Measurements from ENCODE around the gene RGS6.

DNA sequence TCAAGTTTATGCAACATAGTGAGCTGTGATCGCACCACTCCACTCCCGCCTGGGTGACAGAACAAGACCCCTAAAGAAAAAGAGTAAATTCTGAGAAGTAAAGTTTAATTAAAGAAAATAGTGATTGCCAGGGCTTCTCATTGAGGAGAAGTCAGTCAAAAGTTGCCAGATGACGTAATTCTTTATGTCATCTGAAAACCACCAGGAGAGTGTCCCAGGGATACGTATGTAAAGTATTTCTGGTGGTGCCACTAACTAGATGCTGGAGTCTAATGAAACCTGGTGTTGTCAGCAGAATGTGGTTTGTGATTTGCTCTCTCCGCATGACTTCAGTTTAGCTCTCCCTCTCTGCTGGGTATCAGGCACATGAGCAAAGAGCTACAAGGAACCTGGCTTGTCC is 569.2 kb downstream of the RGS6 start:
- TF ChIP-seq, protein P1, sequence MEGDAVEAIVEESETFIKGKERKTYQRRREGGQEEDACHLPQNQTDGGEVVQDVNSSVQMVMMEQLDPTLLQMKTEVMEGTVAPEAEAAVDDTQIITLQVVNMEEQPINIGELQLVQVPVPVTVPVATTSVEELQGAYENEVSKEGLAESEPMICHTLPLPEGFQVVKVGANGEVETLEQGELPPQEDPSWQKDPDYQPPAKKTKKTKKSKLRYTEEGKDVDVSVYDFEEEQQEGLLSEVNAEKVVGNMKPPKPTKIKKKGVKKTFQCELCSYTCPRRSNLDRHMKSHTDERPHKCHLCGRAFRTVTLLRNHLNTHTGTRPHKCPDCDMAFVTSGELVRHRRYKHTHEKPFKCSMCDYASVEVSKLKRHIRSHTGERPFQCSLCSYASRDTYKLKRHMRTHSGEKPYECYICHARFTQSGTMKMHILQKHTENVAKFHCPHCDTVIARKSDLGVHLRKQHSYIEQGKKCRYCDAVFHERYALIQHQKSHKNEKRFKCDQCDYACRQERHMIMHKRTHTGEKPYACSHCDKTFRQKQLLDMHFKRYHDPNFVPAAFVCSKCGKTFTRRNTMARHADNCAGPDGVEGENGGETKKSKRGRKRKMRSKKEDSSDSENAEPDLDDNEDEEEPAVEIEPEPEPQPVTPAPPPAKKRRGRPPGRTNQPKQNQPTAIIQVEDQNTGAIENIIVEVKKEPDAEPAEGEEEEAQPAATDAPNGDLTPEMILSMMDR (conservative IDR thresholded peaks at IDR 0.05): no peak
- TF ChIP-seq ZFX (IDR thresholded peaks at IDR 0.05): no peak
